ENCODE results near the gene PMVK. TPM values are rescaled to one million over a fixed set of nuclear protein-coding genes. Genes with fewer than 3 reads are reported as not detected.
A peak's percentile ranks its signal among the peaks of the same experiment; 100 is the strongest.

Gene PMVK
- total and polyA plus RNA-seq, 2 donors from 2014 or later, result 42.0 to 132 TPM

GRCh38 chr1:154966111-154966510, 29.6 kb upstream of the PMVK start:
- FAIRE-seq, result no peak
- Histone ChIP-seq H3K27me3 (ENCODE audit: control insufficient read depth, insufficient read depth, low read length) (no peaks in the 10 kb centered on the region), H3K4me3 (ENCODE audit: low read length in 3 of 3) (no peak overlapping the region), H3K36me3 (ENCODE audit: control insufficient read depth in 2 of 3, insufficient read depth in 3 of 3, low read length in 3 of 3) (peaks cover 3 to 41% (median 32%) of the 10 kb centered on the region in 3 donors), H3K9ac (ENCODE audit: low read length in 3 of 3) (no peak overlapping the region), H3K4me1 (ENCODE audit: control insufficient read depth in 2 of 3, insufficient read depth in 2 of 3, low read depth in 1 of 3, low read length in 3 of 3) (peaks cover under 1 to 13% (median 8%) of the 10 kb centered on the region in 3 donors), H3K27ac (ENCODE audit: low read depth in 2 of 2, low read length in 2 of 2) (no peak overlapping the region), H3K9me3 (ENCODE audit: control insufficient read depth in 2 of 3, insufficient read depth in 1 of 3, low read length in 3 of 3) (no peaks in the 10 kb centered on the region)
- TF ChIP-seq, protein P1, sequence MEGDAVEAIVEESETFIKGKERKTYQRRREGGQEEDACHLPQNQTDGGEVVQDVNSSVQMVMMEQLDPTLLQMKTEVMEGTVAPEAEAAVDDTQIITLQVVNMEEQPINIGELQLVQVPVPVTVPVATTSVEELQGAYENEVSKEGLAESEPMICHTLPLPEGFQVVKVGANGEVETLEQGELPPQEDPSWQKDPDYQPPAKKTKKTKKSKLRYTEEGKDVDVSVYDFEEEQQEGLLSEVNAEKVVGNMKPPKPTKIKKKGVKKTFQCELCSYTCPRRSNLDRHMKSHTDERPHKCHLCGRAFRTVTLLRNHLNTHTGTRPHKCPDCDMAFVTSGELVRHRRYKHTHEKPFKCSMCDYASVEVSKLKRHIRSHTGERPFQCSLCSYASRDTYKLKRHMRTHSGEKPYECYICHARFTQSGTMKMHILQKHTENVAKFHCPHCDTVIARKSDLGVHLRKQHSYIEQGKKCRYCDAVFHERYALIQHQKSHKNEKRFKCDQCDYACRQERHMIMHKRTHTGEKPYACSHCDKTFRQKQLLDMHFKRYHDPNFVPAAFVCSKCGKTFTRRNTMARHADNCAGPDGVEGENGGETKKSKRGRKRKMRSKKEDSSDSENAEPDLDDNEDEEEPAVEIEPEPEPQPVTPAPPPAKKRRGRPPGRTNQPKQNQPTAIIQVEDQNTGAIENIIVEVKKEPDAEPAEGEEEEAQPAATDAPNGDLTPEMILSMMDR (IDR thresholded peaks at IDR 0.05; ENCODE audit: borderline replicate concordance, extremely low read depth, insufficient read depth), result no peak
- DNase-seq, result peak in 1 of 5 donors; percentile 59
- intact Hi-C loops (cut with DNase I), result no loop called here

DNA sequence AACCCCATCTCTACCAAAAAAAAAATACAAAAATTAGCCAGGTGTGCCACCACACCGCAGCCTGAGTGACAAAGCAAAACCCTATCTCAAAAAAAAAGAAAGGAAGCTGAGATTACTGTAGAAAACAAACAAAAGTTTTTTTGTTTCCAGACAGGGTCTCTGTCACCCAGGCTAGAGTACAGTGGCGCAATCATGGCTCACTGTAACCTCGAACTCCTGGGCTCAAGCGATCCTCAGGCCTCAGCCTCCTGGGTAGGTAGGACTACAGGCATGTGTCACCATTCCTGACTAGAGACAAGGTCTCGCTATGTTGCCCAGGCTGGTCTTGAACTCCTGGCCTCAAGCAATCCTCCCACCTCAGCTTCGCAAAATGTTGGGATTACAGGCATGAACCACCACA, 27.8 kb upstream of the PMVK start:
- intact Hi-C loops (cut with DNase I), result no loop called here
- TF ChIP-seq, protein P1 (IDR thresholded peaks at IDR 0.05; ENCODE audit: borderline replicate concordance, extremely low read depth, insufficient read depth), result no peak
- Histone ChIP-seq H3K9ac (ENCODE audit: low read length in 3 of 3) (no peak overlapping the region), H3K27me3 (ENCODE audit: control insufficient read depth, insufficient read depth, low read length) (no peaks in the 10 kb centered on the region), H3K4me1 (ENCODE audit: control insufficient read depth in 2 of 3, insufficient read depth in 2 of 3, low read depth in 1 of 3, low read length in 3 of 3) (peaks cover 0 to 14% (median 7%) of the 10 kb centered on the region in 3 donors), H3K36me3 (ENCODE audit: control insufficient read depth in 2 of 3, insufficient read depth in 3 of 3, low read length in 3 of 3) (peaks cover 3 to 41% (median 32%) of the 10 kb centered on the region in 3 donors), H3K27ac (ENCODE audit: low read depth in 2 of 2, low read length in 2 of 2) (no peak overlapping the region), H3K4me3 (ENCODE audit: low read length in 3 of 3) (no peak overlapping the region), H3K9me3 (ENCODE audit: control insufficient read depth in 2 of 3, insufficient read depth in 1 of 3, low read length in 3 of 3) (no peaks in the 10 kb centered on the region)
- no peak for FAIRE-seq
- peak in 1 of 5 donors; percentile 8 for DNase-seq

DNA sequence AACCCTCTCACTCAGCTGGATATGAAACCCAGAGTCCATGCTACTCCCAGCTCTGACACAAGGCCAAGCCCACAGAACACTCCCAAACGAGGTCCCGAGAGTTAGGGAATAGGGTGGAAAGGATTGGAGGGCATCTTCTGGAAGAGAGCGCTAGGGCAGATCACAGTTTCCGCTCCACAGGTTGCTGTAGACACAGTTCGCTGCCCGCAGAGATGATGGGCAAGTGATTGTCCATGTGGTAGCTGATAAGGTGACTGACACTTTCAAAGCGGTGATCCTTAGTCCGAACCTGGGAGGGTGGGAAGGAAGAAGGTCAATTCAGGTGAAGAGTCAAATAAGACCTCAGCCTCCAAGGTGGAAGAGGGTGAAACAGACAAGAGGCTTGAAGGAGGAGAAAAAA, 27.1 kb upstream of the PMVK start:
- TF ChIP-seq, protein P1 (IDR thresholded peaks at IDR 0.05; ENCODE audit: borderline replicate concordance, extremely low read depth, insufficient read depth), result no peak
- Histone ChIP-seq H3K27ac (ENCODE audit: low read depth in 2 of 2, low read length in 2 of 2) (no peak overlapping the region), H3K9me3 (ENCODE audit: control insufficient read depth in 2 of 3, insufficient read depth in 1 of 3, low read length in 3 of 3) (no peaks in the 10 kb centered on the region), H3K4me3 (ENCODE audit: low read length in 3 of 3) (no peak overlapping the region), H3K27me3 (ENCODE audit: control insufficient read depth, insufficient read depth, low read length) (no peaks in the 10 kb centered on the region), H3K9ac (ENCODE audit: low read length in 3 of 3) (no peak overlapping the region), H3K4me1 (ENCODE audit: control insufficient read depth in 2 of 3, insufficient read depth in 2 of 3, low read depth in 1 of 3, low read length in 3 of 3) (peaks cover 0 to 9% (median 7%) of the 10 kb centered on the region in 3 donors), H3K36me3 (ENCODE audit: control insufficient read depth in 2 of 3, insufficient read depth in 3 of 3, low read length in 3 of 3) (peaks cover 3 to 41% (median 29%) of the 10 kb centered on the region in 3 donors)
- FAIRE-seq, result no peak
- intact Hi-C loops (cut with DNase I), result no loop called here
- peak in 1 of 5 donors; percentile 38 for DNase-seq
